ENCODE results near the gene KRT36. TPM values are rescaled to one million over a fixed set of nuclear protein-coding genes. Genes with fewer than 3 reads are reported as not detected.

Gene KRT36
- total and polyA plus RNA-seq, 10 of the 15 experiments (the other 5 are each of a cell fraction or from before 2014, with no cell fraction given) = not detected

DNA sequence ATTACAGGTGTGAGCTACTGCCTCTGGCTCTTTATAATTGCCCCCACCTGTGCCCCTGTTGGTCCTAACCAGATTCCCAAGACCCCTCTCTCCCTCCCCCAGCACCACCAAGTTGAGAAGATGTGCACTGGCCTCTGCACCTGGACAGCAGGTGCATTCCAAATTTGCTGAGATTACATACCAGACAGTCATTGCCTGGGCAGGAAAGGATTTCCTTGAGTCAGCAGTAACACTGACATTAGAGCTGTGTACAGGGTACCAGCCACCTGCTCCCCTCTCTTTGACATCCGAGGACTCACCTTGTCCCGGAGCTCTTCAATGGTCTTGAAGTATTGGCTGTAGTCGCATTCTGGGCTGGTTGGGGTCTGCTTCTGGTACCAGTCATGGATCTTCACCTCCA lies 28.3 kb upstream of the KRT36 start (continued):
- TF ChIP-seq, protein P1, sequence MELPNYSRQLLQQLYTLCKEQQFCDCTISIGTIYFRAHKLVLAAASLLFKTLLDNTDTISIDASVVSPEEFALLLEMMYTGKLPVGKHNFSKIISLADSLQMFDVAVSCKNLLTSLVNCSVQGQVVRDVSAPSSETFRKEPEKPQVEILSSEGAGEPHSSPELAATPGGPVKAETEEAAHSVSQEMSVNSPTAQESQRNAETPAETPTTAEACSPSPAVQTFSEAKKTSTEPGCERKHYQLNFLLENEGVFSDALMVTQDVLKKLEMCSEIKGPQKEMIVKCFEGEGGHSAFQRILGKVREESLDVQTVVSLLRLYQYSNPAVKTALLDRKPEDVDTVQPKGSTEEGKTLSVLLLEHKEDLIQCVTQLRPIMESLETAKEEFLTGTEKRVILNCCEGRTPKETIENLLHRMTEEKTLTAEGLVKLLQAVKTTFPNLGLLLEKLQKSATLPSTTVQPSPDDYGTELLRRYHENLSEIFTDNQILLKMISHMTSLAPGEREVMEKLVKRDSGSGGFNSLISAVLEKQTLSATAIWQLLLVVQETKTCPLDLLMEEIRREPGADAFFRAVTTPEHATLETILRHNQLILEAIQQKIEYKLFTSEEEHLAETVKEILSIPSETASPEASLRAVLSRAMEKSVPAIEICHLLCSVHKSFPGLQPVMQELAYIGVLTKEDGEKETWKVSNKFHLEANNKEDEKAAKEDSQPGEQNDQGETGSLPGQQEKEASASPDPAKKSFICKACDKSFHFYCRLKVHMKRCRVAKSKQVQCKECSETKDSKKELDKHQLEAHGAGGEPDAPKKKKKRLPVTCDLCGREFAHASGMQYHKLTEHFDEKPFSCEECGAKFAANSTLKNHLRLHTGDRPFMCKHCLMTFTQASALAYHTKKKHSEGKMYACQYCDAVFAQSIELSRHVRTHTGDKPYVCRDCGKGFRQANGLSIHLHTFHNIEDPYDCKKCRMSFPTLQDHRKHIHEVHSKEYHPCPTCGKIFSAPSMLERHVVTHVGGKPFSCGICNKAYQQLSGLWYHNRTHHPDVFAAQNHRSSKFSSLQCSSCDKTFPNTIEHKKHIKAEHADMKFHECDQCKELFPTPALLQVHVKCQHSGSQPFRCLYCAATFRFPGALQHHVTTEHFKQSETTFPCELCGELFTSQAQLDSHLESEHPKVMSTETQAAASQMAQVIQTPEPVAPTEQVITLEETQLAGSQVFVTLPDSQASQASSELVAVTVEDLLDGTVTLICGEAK (IDR thresholded peaks at IDR 0.05; ENCODE audit: borderline replicate concordance) = no peak
- TF ChIP-seq MYB (IDR thresholded peaks at IDR 0.05; ENCODE audit: borderline replicate concordance, low read depth, low read length) = no peak
- TF ChIP-seq DPF2 (IDR thresholded peaks at IDR 0.05) = no peak
- no peak for TF ChIP-seq EGR1 (IDR thresholded peaks at IDR 0.05; ENCODE audit: borderline replicate concordance in 1 of 2, low read depth in 2 of 2, low read length in 2 of 2)

DNA sequence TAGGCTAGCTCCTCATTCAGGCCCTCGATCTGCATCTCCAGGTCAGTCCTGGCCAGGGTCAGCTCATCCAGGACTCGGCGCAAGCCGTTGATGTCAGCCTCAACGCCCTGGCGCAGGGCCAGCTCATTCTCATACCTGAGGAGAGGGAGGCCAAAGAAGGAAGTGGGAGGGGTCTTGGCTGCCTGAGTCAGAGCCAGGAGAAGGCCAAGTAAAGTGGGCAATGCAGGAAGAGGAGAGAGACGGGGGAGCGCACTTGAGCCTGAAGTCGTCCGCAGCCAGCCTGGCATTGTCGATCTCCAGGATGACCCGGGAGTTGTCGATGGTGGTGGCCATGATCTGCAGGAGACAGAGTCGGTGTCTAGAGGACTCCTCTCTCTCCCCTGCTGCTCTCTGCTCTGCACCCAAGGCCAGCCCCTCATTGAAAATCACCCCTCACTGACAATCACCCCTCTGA lies 27.1 kb upstream of the KRT36 start:
- intact Hi-C loops (cut with micrococcal nuclease; ENCODE audit: unreplicated experiment) (no loop called here), in situ Hi-C loops (cut with MboI) (no loop called here)
- H3K27me3 ChIP-seq (replicated peaks in 1 of 2; ENCODE audit: control insufficient read depth in 2 of 2, insufficient read depth in 2 of 2, low read length in 1 of 2) = no peaks in the 10 kb centered on the region; a peak in 2 of 4 replicates
- no peak overlapping the region for H3K4me2 ChIP-seq (ENCODE audit: control insufficient read depth, insufficient read depth)
- CTCF ChIA-PET = interaction anchor here (1.5 kb wide), 1 partner anchor 32 kb away, joined by 4 read pairs; no protein-coding TSS in a partner anchor
- no peaks in the 10 kb centered on the region for H3K79me2 ChIP-seq (ENCODE audit: control insufficient read depth, insufficient read depth, low read length)
- no peak overlapping the region for H3K4me3 ChIP-seq
- FAIRE-seq (no peak), ATAC-seq (no peak), DNase-seq (ENCODE audit: low read depth, low spot score) (no peak)
- no peaks in the 10 kb centered on the region for H4K20me1 ChIP-seq (ENCODE audit: control insufficient read depth, insufficient read depth)
- no peaks in the 10 kb centered on the region for H3K36me3 ChIP-seq (ENCODE audit: control insufficient read depth in 2 of 2, insufficient read depth in 2 of 2, low read length in 1 of 2)
- no peak overlapping the region for H3K27ac ChIP-seq (ENCODE audit: control insufficient read depth, insufficient read depth)
- POLR2A ChIA-PET = interaction anchor here (0.5 kb wide), 1 partner anchor 9 kb away, joined by 3 read pairs; no protein-coding TSS in a partner anchor
- H3K4me1 ChIP-seq (ENCODE audit: control insufficient read depth, insufficient read depth, low read length) = no peaks in the 10 kb centered on the region
- H3K9me3 ChIP-seq (replicated peaks; ENCODE audit: control insufficient read depth, insufficient read depth, low read length) = no peaks in the 10 kb centered on the region
- SMC1A ChIA-PET (ENCODE audit: uncharacterized antibody, unreplicated experiment) = no interaction called here
- no peak overlapping the region for H2AFZ ChIP-seq (ENCODE audit: control insufficient read depth, low read depth, low read length)
- no TSS peak for BruUV-seq (replicated peaks)
- WGBS (ENCODE audit: insufficient coverage, insufficient replicate concordance, low lambda C conversion rate, missing lambda C conversion rate) = 63% methylated on average over 14 of the region's 14 CpGs
- RAD21 ChIA-PET (ENCODE audit: unreplicated experiment) = no interaction called here
- H3K9ac ChIP-seq (ENCODE audit: control insufficient read depth, insufficient read depth, low read length) = no peak overlapping the region
- TF ChIP-seq TARDBP (IDR thresholded peaks at IDR 0.05; ENCODE audit: borderline replicate concordance) (no peak), CREM (IDR thresholded peaks at IDR 0.05; ENCODE audit: low read depth) (no peak), SREBF1 (IDR thresholded peaks at IDR 0.05; ENCODE audit: low read length) (no peak), TCF7 (IDR thresholded peaks at IDR 0.05; ENCODE audit: borderline replicate concordance) (no peak), NFYB (IDR thresholded peaks at IDR 0.05; ENCODE audit: insufficient read depth, low read depth, low read length) (no peak), BMI1 (IDR thresholded peaks at IDR 0.05; ENCODE audit: borderline replicate concordance) (no peak), ZNF274 (IDR thresholded peaks at IDR 0.05; ENCODE audit: insufficient read depth, insufficient read length) (no peak)
- TF ChIP-seq, protein P2, sequence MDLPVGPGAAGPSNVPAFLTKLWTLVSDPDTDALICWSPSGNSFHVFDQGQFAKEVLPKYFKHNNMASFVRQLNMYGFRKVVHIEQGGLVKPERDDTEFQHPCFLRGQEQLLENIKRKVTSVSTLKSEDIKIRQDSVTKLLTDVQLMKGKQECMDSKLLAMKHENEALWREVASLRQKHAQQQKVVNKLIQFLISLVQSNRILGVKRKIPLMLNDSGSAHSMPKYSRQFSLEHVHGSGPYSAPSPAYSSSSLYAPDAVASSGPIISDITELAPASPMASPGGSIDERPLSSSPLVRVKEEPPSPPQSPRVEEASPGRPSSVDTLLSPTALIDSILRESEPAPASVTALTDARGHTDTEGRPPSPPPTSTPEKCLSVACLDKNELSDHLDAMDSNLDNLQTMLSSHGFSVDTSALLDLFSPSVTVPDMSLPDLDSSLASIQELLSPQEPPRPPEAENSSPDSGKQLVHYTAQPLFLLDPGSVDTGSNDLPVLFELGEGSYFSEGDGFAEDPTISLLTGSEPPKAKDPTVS (IDR thresholded peaks at IDR 0.05; ENCODE audit: low read depth, low read length) = no peak
- TF ChIP-seq, protein P3, sequence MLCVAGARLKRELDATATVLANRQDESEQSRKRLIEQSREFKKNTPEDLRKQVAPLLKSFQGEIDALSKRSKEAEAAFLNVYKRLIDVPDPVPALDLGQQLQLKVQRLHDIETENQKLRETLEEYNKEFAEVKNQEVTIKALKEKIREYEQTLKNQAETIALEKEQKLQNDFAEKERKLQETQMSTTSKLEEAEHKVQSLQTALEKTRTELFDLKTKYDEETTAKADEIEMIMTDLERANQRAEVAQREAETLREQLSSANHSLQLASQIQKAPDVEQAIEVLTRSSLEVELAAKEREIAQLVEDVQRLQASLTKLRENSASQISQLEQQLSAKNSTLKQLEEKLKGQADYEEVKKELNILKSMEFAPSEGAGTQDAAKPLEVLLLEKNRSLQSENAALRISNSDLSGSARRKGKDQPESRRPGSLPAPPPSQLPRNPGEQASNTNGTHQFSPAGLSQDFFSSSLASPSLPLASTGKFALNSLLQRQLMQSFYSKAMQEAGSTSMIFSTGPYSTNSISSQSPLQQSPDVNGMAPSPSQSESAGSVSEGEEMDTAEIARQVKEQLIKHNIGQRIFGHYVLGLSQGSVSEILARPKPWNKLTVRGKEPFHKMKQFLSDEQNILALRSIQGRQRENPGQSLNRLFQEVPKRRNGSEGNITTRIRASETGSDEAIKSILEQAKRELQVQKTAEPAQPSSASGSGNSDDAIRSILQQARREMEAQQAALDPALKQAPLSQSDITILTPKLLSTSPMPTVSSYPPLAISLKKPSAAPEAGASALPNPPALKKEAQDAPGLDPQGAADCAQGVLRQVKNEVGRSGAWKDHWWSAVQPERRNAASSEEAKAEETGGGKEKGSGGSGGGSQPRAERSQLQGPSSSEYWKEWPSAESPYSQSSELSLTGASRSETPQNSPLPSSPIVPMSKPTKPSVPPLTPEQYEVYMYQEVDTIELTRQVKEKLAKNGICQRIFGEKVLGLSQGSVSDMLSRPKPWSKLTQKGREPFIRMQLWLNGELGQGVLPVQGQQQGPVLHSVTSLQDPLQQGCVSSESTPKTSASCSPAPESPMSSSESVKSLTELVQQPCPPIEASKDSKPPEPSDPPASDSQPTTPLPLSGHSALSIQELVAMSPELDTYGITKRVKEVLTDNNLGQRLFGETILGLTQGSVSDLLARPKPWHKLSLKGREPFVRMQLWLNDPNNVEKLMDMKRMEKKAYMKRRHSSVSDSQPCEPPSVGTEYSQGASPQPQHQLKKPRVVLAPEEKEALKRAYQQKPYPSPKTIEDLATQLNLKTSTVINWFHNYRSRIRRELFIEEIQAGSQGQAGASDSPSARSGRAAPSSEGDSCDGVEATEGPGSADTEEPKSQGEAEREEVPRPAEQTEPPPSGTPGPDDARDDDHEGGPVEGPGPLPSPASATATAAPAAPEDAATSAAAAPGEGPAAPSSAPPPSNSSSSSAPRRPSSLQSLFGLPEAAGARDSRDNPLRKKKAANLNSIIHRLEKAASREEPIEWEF (IDR thresholded peaks at IDR 0.05; ENCODE audit: insufficient replicate concordance, low read depth, low read length) = no peak
